Keratinocyte (primary cell): ENCODE results near the gene SLCO3A1. TPM values are rescaled to one million over a fixed set of nuclear protein-coding genes. Genes with fewer than 3 reads are reported as not detected.

Source experiments
- DNase-seq: peaks from one replicate; pipeline ENCODE4 v3.0.0-alpha.2; 2011; ENCODE audit warnings: low read depth, missing footprints, low spot score
- FAIRE-seq: peaks from 2 replicates; lab custom pipeline; 2011; peaks lifted over from hg19 to GRCh38; lab: Jason Lieb, UNC
- H2AFZ ChIP-seq: 2 replicates; pipeline ENCODE4 v1.6.0; 2012; ENCODE audit warnings: low read length, control low read depth, inconsistent platforms; ENCODE audit not compliant: control insufficient read depth
- H3K27ac ChIP-seq: 2 replicates; pipeline ENCODE4 v1.5.1; 2011; ENCODE audit warnings: low read length; ENCODE audit not compliant: control insufficient read depth, insufficient read depth
- H3K27me3 ChIP-seq: 3 replicates; pipeline ENCODE4 v1.6.0; 2011; ENCODE audit warnings: low read length; ENCODE audit not compliant: control insufficient read depth, insufficient read depth; ENCODE audit errors: extremely low read depth
- H3K36me3 ChIP-seq, 2 experiments: 2 replicates in 1 of 2; 3 replicates in 1 of 2; pipeline ENCODE4 v1.5.1; 2011; ENCODE audit warnings: low read length in 2 of 2, mild to moderate bottlenecking in 1 of 2; ENCODE audit not compliant: control insufficient read depth in 2 of 2, insufficient read depth in 2 of 2; ENCODE audit errors: extremely low read depth in 1 of 2
- H3K4me1 ChIP-seq: 3 replicates; pipeline ENCODE4 v1.5.1; 2011; ENCODE audit warnings: low read length; ENCODE audit not compliant: control insufficient read depth, insufficient read depth; ENCODE audit errors: extremely low read depth
- H3K4me2 ChIP-seq: 3 replicates; pipeline ENCODE4 v1.6.0; 2011; ENCODE audit warnings: low read depth, low read length; ENCODE audit not compliant: control insufficient read depth, insufficient read depth; ENCODE audit errors: extremely low read depth
- H3K4me3 ChIP-seq, 3 experiments: fragments of 200-600 bp in 1 of 3; sonication (generic) in 1 of 3; 2 replicates in 2 of 3; 3 replicates in 1 of 3; pipeline ENCODE4 v1.5.1; 2011 to 2016; ENCODE audit warnings: low read length in 3 of 3, mild to moderate bottlenecking in 3 of 3, control low read depth in 2 of 3, inconsistent platforms in 1 of 3, low read depth in 1 of 3, mixed read lengths in 1 of 3, mixed run types in 1 of 3, moderate library complexity in 1 of 3; ENCODE audit not compliant: control insufficient read depth in 2 of 3, insufficient read depth in 2 of 3; ENCODE audit errors: extremely low read depth in 1 of 3
- H3K79me2 ChIP-seq: 2 replicates; pipeline ENCODE4 v1.6.0; 2012; ENCODE audit warnings: low read length; ENCODE audit not compliant: control insufficient read depth, insufficient read depth
- H3K9ac ChIP-seq: 3 replicates; pipeline ENCODE4 v1.6.0; 2011; ENCODE audit warnings: low read length; ENCODE audit not compliant: control insufficient read depth, insufficient read depth; ENCODE audit errors: extremely low read depth
- H3K9me1 ChIP-seq: 3 replicates; pipeline ENCODE4 v1.6.0; 2011; ENCODE audit warnings: low read length; ENCODE audit not compliant: control insufficient read depth, insufficient read depth; ENCODE audit errors: extremely low read depth
- H3K9me3 ChIP-seq: 2 replicates; pipeline ENCODE4 v1.5.1; 2012; ENCODE audit warnings: low read depth, low read length; ENCODE audit not compliant: control insufficient read depth
- H4K20me1 ChIP-seq: 3 replicates; pipeline ENCODE4 v1.6.0; 2011; ENCODE audit warnings: low read length; ENCODE audit not compliant: control insufficient read depth, insufficient read depth; ENCODE audit errors: extremely low read depth
- EZH2 ChIP-seq: IDR thresholded peaks from one replicate; pipeline ENCODE4 v1.6.1; 2012; ENCODE audit warnings: inconsistent platforms, mild to moderate bottlenecking, low read length, moderate library complexity
- dilution Hi-C: fragments of 300-500 bp; cut with MboI; formaldehyde crosslinking; loops from one replicate; pipeline ENCODE4 v1.7.0; 2020; ENCODE audit warnings: low sequenced_read_pairs; ENCODE audit not compliant: extremely low pct_ligation_motif_present
- polyA plus RNA-seq, 5 experiments: library from polyadenylated mRNA; depleted of rRNA in 3 of 5; stranded (reverse) in 3 of 5; stranded (forward) in 1 of 5; unstranded in 1 of 5; fragments of >200 nt; gene quantifications; 1 replicate in 1 of 5; 2 replicates in 3 of 5; 3 replicates in 1 of 5; pipeline versions ENCODE4 v1.2.1 to v1.2.3, GENCODE V29; 2011 to 2012; ENCODE audit warnings: missing spikeins in 2 of 5, low read depth in 1 of 5, low replicate concordance in 1 of 5
- TF ChIP-seq, protein P1 (sequence below), 3 experiments: IDR thresholded peaks in 1 of 3; conservative IDR thresholded peaks in 1 of 3; optimal IDR thresholded peaks in 1 of 3; 2 replicates in 2 of 3; 3 replicates in 1 of 3; pipeline versions ENCODE3 to v1.5.1; 2011; ENCODE audit warnings: low read length in 3 of 3, mild to moderate bottlenecking in 3 of 3, moderate library complexity in 2 of 3, control low read depth in 1 of 3, inconsistent platforms in 1 of 3; ENCODE audit not compliant: insufficient read depth in 2 of 3; ENCODE audit errors: extremely low read depth in 1 of 3

The SLCO3A1 gene
- polyA plus RNA-seq, 1 donor (not counting 4 experiments of a cell fraction or from before 2014, with no cell fraction given): 21.3 TPM

DNA sequence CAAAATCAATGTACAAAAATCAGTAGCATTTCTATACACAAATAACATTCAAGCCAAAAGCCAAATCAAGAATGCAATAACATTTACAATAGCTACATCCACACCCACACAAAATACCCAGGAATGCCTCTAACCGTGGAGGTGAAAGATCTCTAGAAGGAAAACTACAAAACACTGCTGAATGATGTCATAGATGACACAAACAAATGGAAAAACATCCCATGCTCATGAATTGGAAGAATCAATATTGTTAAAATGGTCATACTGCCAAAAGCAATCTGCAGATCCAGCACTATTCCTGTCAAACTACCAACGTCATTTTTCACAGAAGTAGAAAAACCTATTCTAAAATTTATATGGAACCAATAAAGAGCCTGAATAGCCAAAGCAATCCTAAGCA lies 143.7 kb downstream of the SLCO3A1 start:
- TF ChIP-seq EZH2: no peak
- TF ChIP-seq, protein P1, sequence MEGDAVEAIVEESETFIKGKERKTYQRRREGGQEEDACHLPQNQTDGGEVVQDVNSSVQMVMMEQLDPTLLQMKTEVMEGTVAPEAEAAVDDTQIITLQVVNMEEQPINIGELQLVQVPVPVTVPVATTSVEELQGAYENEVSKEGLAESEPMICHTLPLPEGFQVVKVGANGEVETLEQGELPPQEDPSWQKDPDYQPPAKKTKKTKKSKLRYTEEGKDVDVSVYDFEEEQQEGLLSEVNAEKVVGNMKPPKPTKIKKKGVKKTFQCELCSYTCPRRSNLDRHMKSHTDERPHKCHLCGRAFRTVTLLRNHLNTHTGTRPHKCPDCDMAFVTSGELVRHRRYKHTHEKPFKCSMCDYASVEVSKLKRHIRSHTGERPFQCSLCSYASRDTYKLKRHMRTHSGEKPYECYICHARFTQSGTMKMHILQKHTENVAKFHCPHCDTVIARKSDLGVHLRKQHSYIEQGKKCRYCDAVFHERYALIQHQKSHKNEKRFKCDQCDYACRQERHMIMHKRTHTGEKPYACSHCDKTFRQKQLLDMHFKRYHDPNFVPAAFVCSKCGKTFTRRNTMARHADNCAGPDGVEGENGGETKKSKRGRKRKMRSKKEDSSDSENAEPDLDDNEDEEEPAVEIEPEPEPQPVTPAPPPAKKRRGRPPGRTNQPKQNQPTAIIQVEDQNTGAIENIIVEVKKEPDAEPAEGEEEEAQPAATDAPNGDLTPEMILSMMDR (optimal IDR thresholded peaks at IDR 0.05 in 1 of 3, IDR thresholded peaks at IDR 0.05 in 1 of 3, conservative IDR thresholded peaks at IDR 0.05 in 1 of 3; ENCODE audit: extremely low read depth in 1 of 3, insufficient read depth in 2 of 3, low read length in 3 of 3): no peak
- Histone ChIP-seq H3K27ac (no peak overlapping the region), H4K20me1 (no peaks in the 10 kb centered on the region), H3K27me3 (no peaks in the 10 kb centered on the region), H3K4me2 (no peak overlapping the region), H3K79me2 (peaks cover 25% of the 10 kb centered on the region), H3K9ac (no peak overlapping the region), H3K9me3 (no peaks in the 10 kb centered on the region), H3K4me3 (no peak overlapping the region), H3K4me1 (peaks cover 17% of the 10 kb centered on the region), H2AFZ (no peak overlapping the region), H3K9me1 (no peaks in the 10 kb centered on the region), H3K36me3 (no peaks in the 10 kb centered on the region)
- no peak for FAIRE-seq
- no peak for DNase-seq
- dilution Hi-C loops: no loop called here

DNA sequence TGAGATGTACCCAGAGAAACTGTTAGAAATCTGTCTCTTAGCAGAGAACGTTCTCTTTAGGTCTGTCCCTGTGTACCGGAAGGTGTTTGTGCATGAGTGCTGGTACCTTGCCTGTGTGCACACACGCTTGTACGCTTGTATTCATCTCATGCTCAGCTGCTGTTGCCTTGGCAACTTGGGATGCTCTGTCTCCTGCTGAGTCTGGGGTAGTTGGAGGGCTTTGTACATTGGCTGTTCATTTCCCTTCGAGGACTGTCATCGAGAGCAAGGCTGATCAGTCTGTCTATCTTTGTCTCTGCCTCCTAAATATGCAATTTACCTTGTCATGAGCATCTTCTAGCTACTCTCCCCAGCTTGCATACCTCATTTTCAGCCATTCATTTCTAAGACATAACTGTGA lies 147.2 kb downstream of the SLCO3A1 start:
- Histone ChIP-seq H2AFZ (no peak overlapping the region), H3K4me1 (no peaks in the 10 kb centered on the region), H3K79me2 (peaks cover 33% of the 10 kb centered on the region), H3K4me3 (no peak overlapping the region), H3K27ac (no peak overlapping the region), H3K9me1 (no peaks in the 10 kb centered on the region), H3K4me2 (no peak overlapping the region), H3K27me3 (no peaks in the 10 kb centered on the region), H3K9me3 (no peaks in the 10 kb centered on the region), H4K20me1 (peaks cover 3% of the 10 kb centered on the region), H3K36me3 (no peaks in the 10 kb centered on the region), H3K9ac (no peak overlapping the region)
- dilution Hi-C loops: no loop called here
- DNase-seq: no peak
- no peak for FAIRE-seq
- TF ChIP-seq EZH2: no peak
- TF ChIP-seq, protein P1 (optimal IDR thresholded peaks at IDR 0.05 in 1 of 3, IDR thresholded peaks at IDR 0.05 in 1 of 3, conservative IDR thresholded peaks at IDR 0.05 in 1 of 3; ENCODE audit: extremely low read depth in 1 of 3, insufficient read depth in 2 of 3, low read length in 3 of 3): no peak
